HepG2 (cell line): ENCODE results near the gene IZUMO4. TPM values are rescaled to one million over a fixed set of nuclear protein-coding genes. Genes with fewer than 3 reads are reported as not detected.

Experiments
- ATAC-seq: fragments of 200-7000 bp; cut with Tn5 transposase; 3 replicates; pipeline ENCODE4 v1.9.1; 2020; ENCODE audit warnings: mild to moderate bottlenecking, moderate library complexity
- BruUV-seq: library from RNA; stranded (reverse); fragments of 400-500 nt; replicated peaks from 2 replicates; lab custom pipeline; 2021; lab: Mats Ljungman, UMichigan
- CTCF ChIA-PET: fragments of 300-600 bp; formaldehyde crosslinking; extraction: SDS; loops from one replicate; lab custom pipeline; 2021; ENCODE audit warnings: low total read pairs, inconsistent platforms, low intra/inter-chr PET ratio; lab: Yijun Ruan, JAX
- POLR2A ChIA-PET: fragments of 350-600 bp; sonication (Branson Sonifier 250); formaldehyde crosslinking; loops from one replicate; lab custom pipeline; 2020; ENCODE audit warnings: antibody characterized with exemption, inconsistent platforms; lab: Yijun Ruan, JAX
- DNase-seq: peaks from one replicate; pipeline ENCODE4 v3.0.0-alpha.2; 2015; ENCODE audit warnings: low spot score
- FAIRE-seq: peaks from 3 replicates; lab custom pipeline; 2011; peaks lifted over from hg19 to GRCh38; lab: Jason Lieb, UNC
- H2AFZ ChIP-seq: one replicate; pipeline ENCODE4 v1.6.1; 2011; ENCODE audit warnings: low read length, inconsistent platforms
- H3K27ac ChIP-seq: fragments of 300-600 bp; 3 replicates; pipeline ENCODE4 v1.8.0; 2011; ENCODE audit warnings: mixed run types, mild to moderate bottlenecking, mixed read lengths, low read length, inconsistent platforms; ENCODE audit not compliant: insufficient read depth; ENCODE audit errors: extremely low read length
- H3K27me3 ChIP-seq, 2 experiments: fragments of 200-600 bp in 1 of 2; 2 replicates in 1 of 2; 3 replicates in 1 of 2; pipeline versions ENCODE4 v1.6.0 to v1.8.0; 2011; ENCODE audit warnings: low read length in 2 of 2, mild to moderate bottlenecking in 2 of 2, moderate library complexity in 2 of 2, inconsistent platforms in 1 of 2; ENCODE audit not compliant: insufficient read depth in 2 of 2, control insufficient read depth in 1 of 2
- H3K36me3 ChIP-seq, 2 experiments: fragments of 200-600 bp in 1 of 2; replicated peaks in 1 of 2; 2 replicates in 1 of 2; 3 replicates in 1 of 2; pipeline versions ENCODE4 v1.5.1 to v1.8.0; 2011; ENCODE audit warnings: low read length in 2 of 2, inconsistent platforms in 1 of 2; ENCODE audit not compliant: insufficient read depth in 2 of 2, control insufficient read depth in 1 of 2
- H3K4me1 ChIP-seq: 2 replicates; pipeline ENCODE4 v1.5.1; 2012; ENCODE audit warnings: low read length, inconsistent platforms; ENCODE audit not compliant: insufficient read depth
- H3K4me2 ChIP-seq: 2 replicates; pipeline ENCODE4 v1.6.0; 2011; ENCODE audit warnings: low read depth, low read length, inconsistent platforms
- H3K4me3 ChIP-seq, 3 experiments: fragments of 200-600 bp in 1 of 3; sonication (generic), shearing (Covaris generic) in 1 of 3; replicated peaks in 1 of 3; 2 replicates each; pipeline ENCODE4 v1.5.1; 2011 to 2016; ENCODE audit warnings: low read length in 3 of 3, inconsistent platforms in 2 of 3, low read depth in 2 of 3, mild to moderate bottlenecking in 2 of 3, control low read depth in 1 of 3, mixed read lengths in 1 of 3; ENCODE audit not compliant: insufficient read depth in 1 of 3
- H3K79me2 ChIP-seq: one replicate; pipeline ENCODE4 v1.6.1; 2011; ENCODE audit warnings: low read length, inconsistent platforms; ENCODE audit not compliant: insufficient read depth
- H3K9ac ChIP-seq: 2 replicates; pipeline ENCODE4 v1.6.0; 2011; ENCODE audit warnings: mild to moderate bottlenecking, low read depth, low read length, inconsistent platforms; ENCODE audit not compliant: insufficient read depth
- H3K9me3 ChIP-seq: 2 replicates; pipeline ENCODE4 v1.5.1; 2012; ENCODE audit warnings: mild to moderate bottlenecking, low read length
- H4K20me1 ChIP-seq: 2 replicates; pipeline ENCODE4 v1.6.0; 2011; ENCODE audit warnings: inconsistent platforms, mild to moderate bottlenecking, low read length, moderate library complexity; ENCODE audit not compliant: insufficient read depth
- HNF4A ChIP-seq: sonication (generic); formaldehyde crosslinking; IDR thresholded peaks from 2 replicates; pipeline ENCODE4 v1.4.0; 2020; ENCODE audit warnings: missing genetic modification reagents
- ZBTB33 ChIP-seq: sonication (generic); formaldehyde crosslinking; IDR thresholded peaks from 2 replicates; pipeline ENCODE4 v1.4.0; 2020; ENCODE audit warnings: missing genetic modification reagents
- ZNF121 ChIP-seq: sonication (generic); formaldehyde crosslinking; IDR thresholded peaks from 2 replicates; pipeline ENCODE4 v1.5.0; 2020; ENCODE audit warnings: mild to moderate bottlenecking, missing genetic modification reagents
- ZNF335 ChIP-seq: sonication (generic); formaldehyde crosslinking; IDR thresholded peaks from 2 replicates; pipeline ENCODE4 v1.4.0; 2020; ENCODE audit warnings: missing genetic modification reagents
- ZNF512 ChIP-seq: sonication (generic); formaldehyde crosslinking; IDR thresholded peaks from 2 replicates; pipeline ENCODE4 v1.4.0; 2020; ENCODE audit warnings: mild to moderate bottlenecking, missing genetic modification reagents
- ZNF75D ChIP-seq: sonication (generic); formaldehyde crosslinking; IDR thresholded peaks from 2 replicates; pipeline ENCODE4 v1.8.1; 2023; ENCODE audit warnings: missing genetic modification reagents, mild to moderate bottlenecking, borderline replicate concordance
- ZNF770 ChIP-seq: sonication (generic); formaldehyde crosslinking; IDR thresholded peaks from 2 replicates; pipeline ENCODE4 v1.5.0; 2020; ENCODE audit warnings: mild to moderate bottlenecking, missing genetic modification reagents
- WGBS: methylation state at CpG from one replicate; pipeline ENCODE4 v1.1.6; 2017; ENCODE audit warnings: low lambda C conversion rate; 5-methylcytosine and 5-hydroxymethylcytosine counted together
- in situ Hi-C: cut with HindIII; loops from 2 replicates; pipeline ENCODE4 v1.10.0; 2017; ENCODE audit warnings: low pct_unique_long_range_greater_than_20kb; ENCODE audit not compliant: extremely low pct_ligation_motif_present
- intact Hi-C: fragments of 100-400 bp; cut with micrococcal nuclease; formaldehyde crosslinking; loops from one replicate; pipeline ENCODE4 v1.10.0; 2022; ENCODE audit not compliant: unreplicated experiment
- polyA plus RNA-seq, 8 experiments: library from polyadenylated mRNA; depleted of rRNA in 3 of 8; stranded (reverse) in 7 of 8; unstranded in 1 of 8; fragments of >200 nt; fragmentation: Illumina TruSeq in 4 of 8; extraction: Trizol in 4 of 8; gene quantifications; 2 replicates each; pipeline versions ENCODE4 v1.2.1 to v1.2.3, GENCODE V29; 2011 to 2016; ENCODE audit warnings: low read depth in 4 of 8, missing spikeins in 1 of 8, mixed read lengths in 1 of 8; ENCODE audit not compliant: insufficient read depth in 1 of 8
- total RNA-seq, 5 experiments: library from RNA; depleted of rRNA; stranded (reverse); fragments of >200 nt; fragmentation: Illumina TruSeq; extraction: Trizol; gene quantifications; 2 replicates each; pipeline ENCODE4 v1.2.3, GENCODE V29; 2016; ENCODE audit warnings: low read depth in 1 of 5

The IZUMO4 gene
- total and polyA plus RNA-seq, 2 of the 13 experiments (the other 11 are each of a cell fraction or from before 2014, with no cell fraction given): 0.77 to 3.9 TPM

GRCh38 chr19:2142173-2142829, 45.6 kb downstream of the IZUMO4 start (continued):
- TF ChIP-seq ZNF770 (CRISPR knock-in tag): 0 out of 2 replicates have a peak, but pooled peaks have one; percentile 19
- TF ChIP-seq ZNF121 (CRISPR knock-in tag): peak; percentile 80
- TF ChIP-seq HNF4A: no peak

- Histone ChIP-seq H3K9me3 (no peaks in the 10 kb centered on the region), H3K4me1 (peaks cover 37% of the 10 kb centered on the region), H3K27me3 (no peaks in the 10 kb centered on the region), H4K20me1 (peaks cover 34% of the 10 kb centered on the region), H3K36me3 (peaks cover 7 to 21% of the 10 kb centered on the region in 2 experiments), H3K4me2 (no peak overlapping the region), H3K27ac (no peak overlapping the region), H2AFZ (no peak overlapping the region)
- in situ Hi-C loops (no loop called here), intact Hi-C loops (no loop called here)
- no TSS peak for BruUV-seq
- ATAC-seq (no peak), DNase-seq (no peak)
- CTCF ChIA-PET: no interaction called here
- TF ChIP-seq ZNF512 (no peak), ZBTB33 (CRISPR knock-in tag) (peak; percentile 80), ZNF75D (CRISPR knock-in tag) (no peak), ZNF335 (CRISPR knock-in tag) (no peak)
- TF ChIP-seq, all 625 proteins: peak for 1
- H3K9ac ChIP-seq: no peak overlapping the region
- no peak for FAIRE-seq
- 95% methylated on average over 15 of the region's 15 CpGs for WGBS
- H3K4me3 ChIP-seq: no peak overlapping the region
- POLR2A ChIA-PET: no interaction called here
- peaks cover 81% of the 10 kb centered on the region for H3K79me2 ChIP-seq
Observed at GRCh38 chr19:2144190-2144589, 47.5 kb downstream of the IZUMO4 start.
